HCT116 (cell line): ENCODE results near the gene C3orf22. TPM values are rescaled to one million over a fixed set of nuclear protein-coding genes. Genes with fewer than 3 reads are reported as not detected.

ENCODE experiments used
- ATAC-seq: fragments of 200-7000 bp; cut with Tn5 transposase; 2 replicates; pipeline ENCODE4 v1.9.1; 2020; ENCODE audit warnings: mild to moderate bottlenecking, moderate library complexity
- BruUV-seq: library from RNA; stranded (reverse); fragments of 400-500 nt; replicated peaks from 2 replicates; lab custom pipeline; 2021; lab: Mats Ljungman, UMichigan
- CTCF ChIA-PET: fragments of 300-600 bp; sonication (Branson Sonifier 250); formaldehyde crosslinking; loops from one replicate; lab custom pipeline; 2021; ENCODE audit warnings: antibody characterized with exemption; lab: Charles Lee
- POLR2A ChIA-PET: fragments of 300-600, 350-600 bp; sonication (Branson Sonifier 250); formaldehyde crosslinking; loops from one replicate; lab custom pipeline; 2021; ENCODE audit warnings: antibody characterized with exemption; lab: Charles Lee
- RAD21 ChIA-PET, 2 experiments: fragments of 300-600 bp; sonication (Branson Sonifier 250); formaldehyde crosslinking; loops; one replicate each; lab custom pipeline; 2023; ENCODE audit warnings: low total read pairs in 2 of 2; ENCODE audit not compliant: uncharacterized antibody in 2 of 2, unreplicated experiment in 2 of 2, low non-redundant PET in 1 of 2; lab: Charles Lee
- DNase-seq: peaks from one replicate; pipeline ENCODE4 v3.0.0-alpha.2; 2010; ENCODE audit warnings: low read depth, low spot score
- H2AFZ ChIP-seq: fragments of 200-600 bp; shearing (Covaris generic), sonication (generic); 2 replicates; pipeline ENCODE4 v1.6.1; 2017; ENCODE audit warnings: low read depth, mixed run types, mixed read lengths, antibody characterized with exemption, low read length; ENCODE audit not compliant: poor library complexity, severe bottlenecking
- H3K27ac ChIP-seq: 2 replicates; pipeline ENCODE4 v1.5.1; 2012; ENCODE audit warnings: low read depth, low read length
- H3K27me3 ChIP-seq: fragments of 200-600 bp; sonication (generic); 2 replicates; pipeline ENCODE4 v1.6.1; 2016; ENCODE audit warnings: mixed run types, low read length, mixed read lengths; ENCODE audit not compliant: insufficient read depth
- H3K36me3 ChIP-seq, 2 experiments: fragments of 200-500 bp in 1 of 2; fragments of 200-600 bp in 1 of 2; sonication (Bioruptor generic) in 1 of 2; sonication (generic) in 1 of 2; 2 replicates each; pipeline versions ENCODE4 v1.5.1 to v1.6.1; 2014 to 2016; ENCODE audit warnings: low read length in 2 of 2, inconsistent platforms in 1 of 2, mixed read lengths in 1 of 2, mixed run types in 1 of 2; ENCODE audit not compliant: insufficient read depth in 2 of 2, control insufficient read depth in 1 of 2
- H3K4me1 ChIP-seq, 2 experiments: fragments of 200-600 bp in 1 of 2; sonication (generic) in 1 of 2; 2 replicates each; pipeline versions ENCODE4 v1.5.1 to v1.6.1; 2012 to 2017; ENCODE audit warnings: low read length in 2 of 2, inconsistent platforms in 1 of 2, mild to moderate bottlenecking in 1 of 2, mixed read lengths in 1 of 2, mixed run types in 1 of 2, moderate library complexity in 1 of 2; ENCODE audit not compliant: insufficient read depth in 2 of 2, control insufficient read depth in 1 of 2
- H3K4me2 ChIP-seq: fragments of 200-600 bp; sonication (generic); 2 replicates; pipeline ENCODE4 v1.6.1; 2017; ENCODE audit warnings: mixed run types, low read length, mixed read lengths
- H3K4me3 ChIP-seq, 2 experiments: fragments of 200-600 bp in 1 of 2; sonication (generic) in 1 of 2; replicated peaks in 1 of 2; 2 replicates each; pipeline ENCODE4 v1.5.1; 2011 to 2016; ENCODE audit warnings: low read length in 2 of 2, control low read depth in 1 of 2, low read depth in 1 of 2, mild to moderate bottlenecking in 1 of 2, mixed read lengths in 1 of 2, mixed run types in 1 of 2
- H3K79me2 ChIP-seq: fragments of 200-600 bp; sonication (generic); 2 replicates; pipeline ENCODE4 v1.6.1; 2017; ENCODE audit warnings: mild to moderate bottlenecking, mixed run types, low read length, moderate library complexity, mixed read lengths; ENCODE audit not compliant: insufficient read depth
- H3K9ac ChIP-seq: fragments of 200-600 bp; sonication (generic); 2 replicates; pipeline ENCODE4 v1.6.1; 2016; ENCODE audit warnings: low read length, mixed read lengths
- H3K9me2 ChIP-seq: fragments of 200-600 bp; sonication (generic), shearing (Covaris generic); 2 replicates; pipeline ENCODE4 v1.6.1; 2017; ENCODE audit warnings: mixed run types, mild to moderate bottlenecking, moderate library complexity; ENCODE audit not compliant: insufficient read depth
- H3K9me3 ChIP-seq, 2 experiments: fragments of 200-500 bp in 1 of 2; fragments of 200-600 bp in 1 of 2; sonication (Bioruptor generic) in 1 of 2; sonication (generic) in 1 of 2; 2 replicates each; pipeline ENCODE4 v1.6.1; 2014 to 2017; ENCODE audit warnings: low read length in 2 of 2, mixed read lengths in 2 of 2, inconsistent platforms in 1 of 2, low read depth in 1 of 2, mild to moderate bottlenecking in 1 of 2, mixed run types in 1 of 2, moderate library complexity in 1 of 2; ENCODE audit not compliant: control insufficient read depth in 1 of 2, insufficient read depth in 1 of 2
- H4K20me1 ChIP-seq: fragments of 200-600 bp; sonication (generic), shearing (Covaris generic); 2 replicates; pipeline ENCODE4 v1.6.1; 2017; ENCODE audit warnings: mixed run types, mild to moderate bottlenecking, moderate library complexity; ENCODE audit not compliant: insufficient read depth
- CEBPB ChIP-seq: IDR thresholded peaks from 2 replicates; pipeline ENCODE4 v1.6.1; 2012; ENCODE audit warnings: low read depth
- EZH2phosphoT487 ChIP-seq: fragments of 200-600 bp; IDR thresholded peaks from 2 replicates; pipeline ENCODE4 v1.6.1; 2018; ENCODE audit warnings: antibody characterized with exemption, borderline replicate concordance
- JUND ChIP-seq: IDR thresholded peaks from 2 replicates; pipeline ENCODE4 v1.6.1; 2012
- POLR2AphosphoS5 ChIP-seq: IDR thresholded peaks from 2 replicates; pipeline ENCODE4 v1.6.1; 2011; ENCODE audit warnings: mild to moderate bottlenecking, low read depth, low read length, moderate library complexity
- RAD21 ChIP-seq: IDR thresholded peaks from 2 replicates; pipeline ENCODE4 v1.6.1; 2012; ENCODE audit warnings: low read depth, mild to moderate bottlenecking
- TCF7L2 ChIP-seq: IDR thresholded peaks from 2 replicates; pipeline ENCODE4 v1.7.0; 2011; ENCODE audit warnings: borderline replicate concordance, inconsistent platforms; ENCODE audit not compliant: insufficient read depth, insufficient read length; ENCODE audit errors: extremely low read depth
- YY1 ChIP-seq: IDR thresholded peaks from 2 replicates; pipeline ENCODE4 v1.6.1; 2011; ENCODE audit warnings: low read length, low read depth, moderate library complexity, mild to moderate bottlenecking; ENCODE audit not compliant: insufficient replicate concordance; ENCODE audit errors: extremely low read depth
- ZFX ChIP-seq: fragments of 450-650 bp; IDR thresholded peaks from 2 replicates; pipeline ENCODE4 v1.6.1; 2017
- intact Hi-C: fragments of 100-400 bp; cut with micrococcal nuclease; formaldehyde crosslinking; loops from 2 replicates; pipeline ENCODE4 v1.10.0; 2022
- total RNA-seq: library from RNA; stranded (reverse); gene quantifications from one replicate; pipeline ENCODE4 v1.2.1, GENCODE V29; 2021; ENCODE audit not compliant: unreplicated experiment
- TF ChIP-seq, protein P1 (sequence below): IDR thresholded peaks from 2 replicates; pipeline ENCODE4 v1.6.1; 2011; ENCODE audit warnings: mild to moderate bottlenecking, low read length, moderate library complexity; ENCODE audit not compliant: insufficient replicate concordance; ENCODE audit errors: extremely low read depth
- TF ChIP-seq, protein P2 (sequence below): IDR thresholded peaks from 2 replicates; pipeline ENCODE4 v1.6.1; 2012

Gene C3orf22
- total RNA-seq, 1 experiment from 2014 or later = not detected

DNA sequence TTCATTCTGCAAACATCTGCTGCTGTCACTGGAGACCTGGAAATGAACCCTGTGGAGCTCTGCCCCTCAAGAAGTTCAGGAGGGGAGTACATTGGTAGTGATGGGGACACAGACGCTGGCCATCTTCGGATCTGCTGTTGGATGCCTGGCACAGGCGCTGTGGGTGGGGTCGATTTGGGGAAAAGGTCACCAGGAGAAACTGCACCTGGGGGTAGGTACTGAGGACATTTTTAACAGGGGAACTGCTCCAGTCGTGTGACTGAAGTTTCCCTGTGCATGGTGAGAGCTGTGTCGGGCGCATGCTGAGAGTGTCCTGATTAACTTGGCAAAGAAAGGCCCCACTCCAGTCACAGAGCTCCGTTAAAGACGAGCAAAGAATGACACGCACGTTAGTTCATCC, 44.6 kb downstream of the C3orf22 start:
- ATAC-seq (no peak), DNase-seq (no peak)
- H3K79me2 ChIP-seq = no peaks in the 10 kb centered on the region
- ChIA-PET POLR2A (no interaction called here), RAD21 (no interaction called here), CTCF (no interaction called here)
- H3K9me3 ChIP-seq = no peaks in the 10 kb centered on the region
- H3K4me3 ChIP-seq = no peak overlapping the region
- H3K4me2 ChIP-seq = no peak overlapping the region
- H2AFZ ChIP-seq = no peak overlapping the region
- no peaks in the 10 kb centered on the region for H4K20me1 ChIP-seq
- no peak overlapping the region for H3K27ac ChIP-seq
- no peaks in the 10 kb centered on the region; a peak in 1 of 4 replicates for H3K4me1 ChIP-seq
- no peak overlapping the region for H3K9ac ChIP-seq
- no peaks in the 10 kb centered on the region for H3K27me3 ChIP-seq
- intact Hi-C loops = no loop called here
- BruUV-seq = no TSS peak
- no peaks in the 10 kb centered on the region for H3K9me2 ChIP-seq
- TF ChIP-seq, protein P1, sequence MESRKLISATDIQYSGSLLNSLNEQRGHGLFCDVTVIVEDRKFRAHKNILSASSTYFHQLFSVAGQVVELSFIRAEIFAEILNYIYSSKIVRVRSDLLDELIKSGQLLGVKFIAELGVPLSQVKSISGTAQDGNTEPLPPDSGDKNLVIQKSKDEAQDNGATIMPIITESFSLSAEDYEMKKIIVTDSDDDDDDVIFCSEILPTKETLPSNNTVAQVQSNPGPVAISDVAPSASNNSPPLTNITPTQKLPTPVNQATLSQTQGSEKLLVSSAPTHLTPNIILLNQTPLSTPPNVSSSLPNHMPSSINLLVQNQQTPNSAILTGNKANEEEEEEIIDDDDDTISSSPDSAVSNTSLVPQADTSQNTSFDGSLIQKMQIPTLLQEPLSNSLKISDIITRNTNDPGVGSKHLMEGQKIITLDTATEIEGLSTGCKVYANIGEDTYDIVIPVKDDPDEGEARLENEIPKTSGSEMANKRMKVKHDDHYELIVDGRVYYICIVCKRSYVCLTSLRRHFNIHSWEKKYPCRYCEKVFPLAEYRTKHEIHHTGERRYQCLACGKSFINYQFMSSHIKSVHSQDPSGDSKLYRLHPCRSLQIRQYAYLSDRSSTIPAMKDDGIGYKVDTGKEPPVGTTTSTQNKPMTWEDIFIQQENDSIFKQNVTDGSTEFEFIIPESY = no peak
- TF ChIP-seq RAD21 (no peak), ZFX (no peak), TCF7L2 (no peak), CEBPB (no peak)
- TF ChIP-seq, protein P2, sequence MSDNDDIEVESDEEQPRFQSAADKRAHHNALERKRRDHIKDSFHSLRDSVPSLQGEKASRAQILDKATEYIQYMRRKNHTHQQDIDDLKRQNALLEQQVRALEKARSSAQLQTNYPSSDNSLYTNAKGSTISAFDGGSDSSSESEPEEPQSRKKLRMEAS = no peak
- no peaks in the 10 kb centered on the region for H3K36me3 ChIP-seq

DNA sequence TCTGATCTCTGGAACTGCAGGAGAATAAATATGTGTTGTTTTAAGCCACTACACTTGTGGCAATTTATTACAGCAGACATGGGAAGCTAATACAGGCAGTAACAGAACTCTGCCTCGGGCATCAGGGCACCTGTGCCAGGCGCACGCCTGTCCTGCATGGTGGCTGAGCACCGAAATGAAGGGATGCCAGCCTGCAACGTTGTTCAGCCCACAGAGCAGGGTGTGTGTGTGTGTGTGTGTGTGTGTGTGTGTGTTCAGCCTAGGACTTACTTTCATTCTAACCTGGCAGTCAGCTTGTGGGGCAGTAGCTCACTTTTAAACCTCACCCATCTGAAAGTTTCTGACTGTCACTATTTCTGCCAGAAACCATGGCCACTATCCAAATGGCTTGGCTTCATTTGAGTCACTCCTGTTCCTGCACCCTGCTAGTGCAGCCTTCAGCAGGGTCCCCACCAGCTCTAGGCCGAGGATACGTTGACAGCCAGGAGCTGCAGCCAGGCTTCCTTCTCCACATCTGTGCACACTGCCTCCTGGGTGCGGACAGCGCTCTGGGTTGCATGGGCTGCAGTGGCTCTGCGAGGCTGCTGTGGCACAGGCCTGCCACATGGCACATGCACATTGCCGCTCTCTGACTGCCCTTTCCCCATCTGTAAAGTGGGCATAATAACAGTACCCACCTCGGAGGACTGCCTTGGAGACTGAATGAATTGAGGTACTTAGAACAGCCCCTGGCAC, 45.6 kb downstream of the C3orf22 start:
- TF ChIP-seq JUND (no peak), POLR2AphosphoS5 (no peak), YY1 (no peak), EZH2phosphoT487 (no peak)
- TF ChIP-seq, protein P1 = no peak
- TF ChIP-seq, all 23 proteins: peak for 0

More for the DNA sequence above, 45.6 kb downstream of the C3orf22 start:
- DNase-seq (no peak), ATAC-seq (no peak)
- Histone ChIP-seq H3K79me2 (no peaks in the 10 kb centered on the region), H3K9me2 (no peaks in the 10 kb centered on the region), H3K4me3 (no peak overlapping the region), H3K4me2 (no peak overlapping the region), H3K9me3 (no peaks in the 10 kb centered on the region), H3K27me3 (no peaks in the 10 kb centered on the region), H2AFZ (no peak overlapping the region), H3K27ac (no peak overlapping the region), H3K4me1 (peaks cover 0 to 10% of the 10 kb centered on the region in 2 experiments; a peak in 2 of 4 replicates), H3K9ac (no peak overlapping the region), H3K36me3 (no peaks in the 10 kb centered on the region), H4K20me1 (no peaks in the 10 kb centered on the region)
- RAD21 ChIA-PET = no interaction called here
- intact Hi-C loops = no loop called here
- POLR2A ChIA-PET = no interaction called here
- BruUV-seq = no TSS peak
- CTCF ChIA-PET = interaction anchor here (1.3 kb wide), 1 partner anchor 10 kb away, joined by 3 read pairs; no protein-coding TSS in a partner anchor
